Liver (tissue), 3 donors: ENCODE results near the gene LEAP2.

Source experiments
- EGR1 ChIP-seq, 2 donors: IDR thresholded peaks; 2 replicates each; pipeline ENCODE4 v1.6.1; 2016 to 2018; ENCODE audit warnings: antibody characterized with exemption in 2 of 2, low read depth in 2 of 2
- FOXA2 ChIP-seq: IDR thresholded peaks from 2 replicates; pipeline ENCODE4 v1.6.1; 2016; ENCODE audit warnings: antibody characterized with exemption
- JUND ChIP-seq, 2 donors: IDR thresholded peaks; 2 replicates each; pipeline ENCODE4 v1.6.1; 2016; ENCODE audit warnings: antibody characterized with exemption in 2 of 2
- RAD21 ChIP-seq, 2 donors: IDR thresholded peaks; 2 replicates each; pipeline ENCODE4 v1.6.1; 2016; ENCODE audit warnings: antibody characterized with exemption in 2 of 2, mild to moderate bottlenecking in 2 of 2
- TAF1 ChIP-seq: conservative IDR thresholded peaks from 2 replicates; pipeline ENCODE4 v1.6.1; 2016; ENCODE audit warnings: antibody characterized with exemption, mild to moderate bottlenecking
- YY1 ChIP-seq: IDR thresholded peaks from 2 replicates; pipeline ENCODE4 v1.6.1; 2016; ENCODE audit warnings: antibody characterized with exemption, mild to moderate bottlenecking
- TF ChIP-seq, protein P1 (sequence below): fragments of 150-350 bp; IDR thresholded peaks from 2 replicates; pipeline ENCODE4 v1.5.1; 2017; ENCODE audit warnings: improper control_type of control experiment, low read depth, low read length; ENCODE audit not compliant: missing input control
- TF ChIP-seq, protein P2 (sequence below): IDR thresholded peaks from 2 replicates; pipeline ENCODE4 v1.6.1; 2016; ENCODE audit warnings: antibody characterized with exemption
- TF ChIP-seq, protein P3 (sequence below): IDR thresholded peaks from 2 replicates; pipeline ENCODE4 v1.6.1; 2016; ENCODE audit warnings: antibody characterized with exemption
- TF ChIP-seq, protein P4 (sequence below): IDR thresholded peaks from 2 replicates; pipeline ENCODE4 v1.6.1; 2016; ENCODE audit warnings: antibody characterized with exemption, mild to moderate bottlenecking
- donor health status: healthy.
- donor health status: healthy.

DNA sequence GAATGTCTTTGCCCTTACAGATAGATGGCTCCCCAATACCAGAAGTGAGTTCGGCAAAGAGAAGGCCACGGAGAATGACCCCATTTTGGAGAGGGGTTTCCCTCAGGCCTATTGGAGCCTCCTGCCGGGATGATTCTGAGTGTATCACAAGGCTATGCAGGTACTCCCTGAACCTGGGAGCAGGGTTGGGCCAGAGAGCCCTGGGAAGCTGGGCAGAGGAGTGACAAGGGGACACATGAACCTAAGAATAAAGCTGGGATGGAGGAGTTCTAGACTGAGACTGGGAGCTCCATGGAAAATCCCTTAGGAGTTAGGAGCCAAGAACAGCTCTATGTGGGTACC lies 433 bp downstream of the LEAP2 start:
- TF ChIP-seq, protein P1, sequence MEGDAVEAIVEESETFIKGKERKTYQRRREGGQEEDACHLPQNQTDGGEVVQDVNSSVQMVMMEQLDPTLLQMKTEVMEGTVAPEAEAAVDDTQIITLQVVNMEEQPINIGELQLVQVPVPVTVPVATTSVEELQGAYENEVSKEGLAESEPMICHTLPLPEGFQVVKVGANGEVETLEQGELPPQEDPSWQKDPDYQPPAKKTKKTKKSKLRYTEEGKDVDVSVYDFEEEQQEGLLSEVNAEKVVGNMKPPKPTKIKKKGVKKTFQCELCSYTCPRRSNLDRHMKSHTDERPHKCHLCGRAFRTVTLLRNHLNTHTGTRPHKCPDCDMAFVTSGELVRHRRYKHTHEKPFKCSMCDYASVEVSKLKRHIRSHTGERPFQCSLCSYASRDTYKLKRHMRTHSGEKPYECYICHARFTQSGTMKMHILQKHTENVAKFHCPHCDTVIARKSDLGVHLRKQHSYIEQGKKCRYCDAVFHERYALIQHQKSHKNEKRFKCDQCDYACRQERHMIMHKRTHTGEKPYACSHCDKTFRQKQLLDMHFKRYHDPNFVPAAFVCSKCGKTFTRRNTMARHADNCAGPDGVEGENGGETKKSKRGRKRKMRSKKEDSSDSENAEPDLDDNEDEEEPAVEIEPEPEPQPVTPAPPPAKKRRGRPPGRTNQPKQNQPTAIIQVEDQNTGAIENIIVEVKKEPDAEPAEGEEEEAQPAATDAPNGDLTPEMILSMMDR: no peak
- TF ChIP-seq, protein P2, sequence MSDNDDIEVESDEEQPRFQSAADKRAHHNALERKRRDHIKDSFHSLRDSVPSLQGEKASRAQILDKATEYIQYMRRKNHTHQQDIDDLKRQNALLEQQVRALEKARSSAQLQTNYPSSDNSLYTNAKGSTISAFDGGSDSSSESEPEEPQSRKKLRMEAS: no peak
- TF ChIP-seq TAF1 (no peak), JUND (IDR thresholded peaks at IDR 0.05) (no peak), RAD21 (IDR thresholded peaks at IDR 0.05) (no peak), FOXA2 (no peak), EGR1 (IDR thresholded peaks at IDR 0.05; ENCODE audit: low read depth in 2 of 2) (peak in 1 of 2 donors; percentile 9), YY1 (no peak)
- TF ChIP-seq, protein P3, sequence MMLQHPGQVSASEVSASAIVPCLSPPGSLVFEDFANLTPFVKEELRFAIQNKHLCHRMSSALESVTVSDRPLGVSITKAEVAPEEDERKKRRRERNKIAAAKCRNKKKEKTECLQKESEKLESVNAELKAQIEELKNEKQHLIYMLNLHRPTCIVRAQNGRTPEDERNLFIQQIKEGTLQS: no peak
- TF ChIP-seq, protein P4, sequence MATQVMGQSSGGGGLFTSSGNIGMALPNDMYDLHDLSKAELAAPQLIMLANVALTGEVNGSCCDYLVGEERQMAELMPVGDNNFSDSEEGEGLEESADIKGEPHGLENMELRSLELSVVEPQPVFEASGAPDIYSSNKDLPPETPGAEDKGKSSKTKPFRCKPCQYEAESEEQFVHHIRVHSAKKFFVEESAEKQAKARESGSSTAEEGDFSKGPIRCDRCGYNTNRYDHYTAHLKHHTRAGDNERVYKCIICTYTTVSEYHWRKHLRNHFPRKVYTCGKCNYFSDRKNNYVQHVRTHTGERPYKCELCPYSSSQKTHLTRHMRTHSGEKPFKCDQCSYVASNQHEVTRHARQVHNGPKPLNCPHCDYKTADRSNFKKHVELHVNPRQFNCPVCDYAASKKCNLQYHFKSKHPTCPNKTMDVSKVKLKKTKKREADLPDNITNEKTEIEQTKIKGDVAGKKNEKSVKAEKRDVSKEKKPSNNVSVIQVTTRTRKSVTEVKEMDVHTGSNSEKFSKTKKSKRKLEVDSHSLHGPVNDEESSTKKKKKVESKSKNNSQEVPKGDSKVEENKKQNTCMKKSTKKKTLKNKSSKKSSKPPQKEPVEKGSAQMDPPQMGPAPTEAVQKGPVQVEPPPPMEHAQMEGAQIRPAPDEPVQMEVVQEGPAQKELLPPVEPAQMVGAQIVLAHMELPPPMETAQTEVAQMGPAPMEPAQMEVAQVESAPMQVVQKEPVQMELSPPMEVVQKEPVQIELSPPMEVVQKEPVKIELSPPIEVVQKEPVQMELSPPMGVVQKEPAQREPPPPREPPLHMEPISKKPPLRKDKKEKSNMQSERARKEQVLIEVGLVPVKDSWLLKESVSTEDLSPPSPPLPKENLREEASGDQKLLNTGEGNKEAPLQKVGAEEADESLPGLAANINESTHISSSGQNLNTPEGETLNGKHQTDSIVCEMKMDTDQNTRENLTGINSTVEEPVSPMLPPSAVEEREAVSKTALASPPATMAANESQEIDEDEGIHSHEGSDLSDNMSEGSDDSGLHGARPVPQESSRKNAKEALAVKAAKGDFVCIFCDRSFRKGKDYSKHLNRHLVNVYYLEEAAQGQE: no peak
